Neural cell (in vitro differentiated cells): Measurements from ENCODE around the gene AFF3. TPM values are rescaled to one million over a fixed set of nuclear protein-coding genes. Genes with fewer than 3 reads are reported as not detected.

ENCODE experiments used
- H2AFZ ChIP-seq: fragments of 200-600, 300-800 bp; sonication (generic), shearing (Covaris generic); 2 replicates; pipeline ENCODE4 v1.6.0; 2014; ENCODE audit warnings: low read depth, mild to moderate bottlenecking, antibody characterized with exemption, low read length, moderate library complexity
- H3F3A ChIP-seq: fragments of 200-600 bp; shearing (Covaris generic); 2 replicates; pipeline ENCODE4 v1.6.1; 2016; ENCODE audit warnings: mild to moderate bottlenecking, moderate library complexity, mixed read lengths, antibody characterized with exemption, low read length; ENCODE audit not compliant: insufficient read depth, poor library complexity, severe bottlenecking
- H3K27ac ChIP-seq: fragments of 200-600, 300-800 bp; sonication (generic), shearing (Covaris generic); 2 replicates; pipeline ENCODE4 v1.5.1; 2014; ENCODE audit warnings: mild to moderate bottlenecking, low read length, moderate library complexity
- H3K27me3 ChIP-seq: fragments of 300-800, 200-600 bp; sonication (generic), shearing (Covaris generic); 2 replicates; pipeline ENCODE4 v1.6.0; 2014; ENCODE audit warnings: mild to moderate bottlenecking, low read depth, low read length, moderate library complexity; ENCODE audit not compliant: insufficient read depth
- H3K36me3 ChIP-seq: fragments of 300-800, 200-600 bp; sonication (generic), shearing (Covaris generic); 2 replicates; pipeline ENCODE4 v1.5.1; 2014; ENCODE audit warnings: mild to moderate bottlenecking, antibody characterized with exemption, low read length, moderate library complexity; ENCODE audit not compliant: insufficient read depth
- H3K4me2 ChIP-seq: fragments of 300-800, 200-600 bp; sonication (generic), shearing (Covaris generic); 2 replicates; pipeline ENCODE4 v1.6.0; 2014; ENCODE audit warnings: mild to moderate bottlenecking, low read length
- H3K4me3 ChIP-seq: fragments of 300-800, 200-600 bp; sonication (generic), shearing (Covaris generic); 2 replicates; pipeline ENCODE4 v1.5.1; 2014; ENCODE audit warnings: mild to moderate bottlenecking, low read length, moderate library complexity
- H3K79me2 ChIP-seq: fragments of 200-600 bp; shearing (Covaris generic); replicated peaks from 2 replicates; pipeline ENCODE4 v1.6.0; 2014; ENCODE audit warnings: mild to moderate bottlenecking, low read length, moderate library complexity; ENCODE audit not compliant: insufficient read depth
- H3K9ac ChIP-seq: fragments of 300-800, 200-600 bp; sonication (generic), shearing (Covaris generic); 2 replicates; pipeline ENCODE4 v1.6.1; 2016; ENCODE audit warnings: mild to moderate bottlenecking, low read length, mixed read lengths
- H3K9me2 ChIP-seq: fragments of 200-600 bp; shearing (Covaris generic); 2 replicates; pipeline ENCODE4 v1.6.1; 2016; ENCODE audit warnings: mild to moderate bottlenecking, low read length, mixed read lengths; ENCODE audit not compliant: insufficient read depth
- H3K9me3 ChIP-seq: fragments of 200-600, 300-800 bp; sonication (generic), shearing (Covaris generic); 2 replicates; pipeline ENCODE4 v1.6.1; 2016; ENCODE audit warnings: mild to moderate bottlenecking, mixed run types, low read length, moderate library complexity, mixed read lengths
- H4K20me1 ChIP-seq: fragments of 200-600 bp; shearing (Covaris generic); 2 replicates; pipeline ENCODE4 v1.6.1; 2016; ENCODE audit warnings: mild to moderate bottlenecking, mixed run types; ENCODE audit not compliant: insufficient read depth
- EP300 ChIP-seq: fragments of 450-650 bp; conservative IDR thresholded peaks from 2 replicates; pipeline ENCODE4 v1.6.1; 2014; ENCODE audit warnings: antibody characterized with exemption, mild to moderate bottlenecking, moderate library complexity; ENCODE audit not compliant: poor library complexity, severe bottlenecking
- EZH2 ChIP-seq: fragments of 200-600, 300-800 bp; shearing (Covaris generic), sonication (generic); IDR thresholded peaks from 2 replicates; pipeline ENCODE4 v1.6.1; 2014; ENCODE audit warnings: antibody characterized with exemption, low read length, borderline replicate concordance, mild to moderate bottlenecking; ENCODE audit not compliant: insufficient read depth, poor library complexity, severe bottlenecking
- MXI1 ChIP-seq: fragments of 450-650 bp; conservative IDR thresholded peaks from 2 replicates; pipeline ENCODE4 v1.6.1; 2014; ENCODE audit warnings: antibody characterized with exemption, mild to moderate bottlenecking; ENCODE audit not compliant: poor library complexity, severe bottlenecking
- POLR2AphosphoS5 ChIP-seq: IDR thresholded peaks from 2 replicates; pipeline ENCODE4 v1.6.1; 2012
- RAD21 ChIP-seq: fragments of 450-650 bp; conservative IDR thresholded peaks from 2 replicates; pipeline ENCODE4 v1.6.1; 2014; ENCODE audit warnings: antibody characterized with exemption, mild to moderate bottlenecking, moderate library complexity
- REST ChIP-seq: IDR thresholded peaks from 2 replicates; pipeline ENCODE4 v1.6.1; 2012; ENCODE audit warnings: borderline replicate concordance
- SMC3 ChIP-seq: fragments of 450-650 bp; conservative IDR thresholded peaks from 2 replicates; pipeline ENCODE4 v1.6.1; 2014; ENCODE audit warnings: antibody characterized with exemption, mild to moderate bottlenecking, moderate library complexity; ENCODE audit not compliant: poor library complexity
- TAF1 ChIP-seq: IDR thresholded peaks from 2 replicates; pipeline ENCODE4 v1.6.1; 2012; ENCODE audit warnings: low read depth
- polyA plus RNA-seq: library from polyadenylated mRNA; depleted of rRNA; stranded (reverse); fragments of >200 nt; gene quantifications from 2 replicates; pipeline ENCODE4 v1.2.3, GENCODE V29; 2014
- TF ChIP-seq, protein P1 (sequence below): fragments of 450-650 bp; IDR thresholded peaks from 2 replicates; pipeline ENCODE4 v1.5.1; 2014; ENCODE audit warnings: antibody characterized with exemption, mild to moderate bottlenecking, moderate library complexity; ENCODE audit not compliant: poor library complexity, severe bottlenecking

The AFF3 gene
- polyA plus RNA-seq, 1 donor from 2014 or later, result 5.1 TPM

GRCh38 chr2:100053087-100053885 lies 89.1 kb downstream of the AFF3 start:
- Histone ChIP-seq H3K27me3 (no peaks in the 10 kb centered on the region), H3K4me3 (no peak overlapping the region), H3F3A (no peaks in the 10 kb centered on the region), H3K9me2 (no peaks in the 10 kb centered on the region), H3K27ac (no peak overlapping the region), H3K79me2 (no peaks in the 10 kb centered on the region), H3K9me3 (no peaks in the 10 kb centered on the region), H4K20me1 (no peaks in the 10 kb centered on the region), H2AFZ (no peak overlapping the region), H3K36me3 (no peaks in the 10 kb centered on the region), H3K4me2 (no peak overlapping the region), H3K9ac (no peak overlapping the region)
- TF ChIP-seq MXI1, result no peak

DNA sequence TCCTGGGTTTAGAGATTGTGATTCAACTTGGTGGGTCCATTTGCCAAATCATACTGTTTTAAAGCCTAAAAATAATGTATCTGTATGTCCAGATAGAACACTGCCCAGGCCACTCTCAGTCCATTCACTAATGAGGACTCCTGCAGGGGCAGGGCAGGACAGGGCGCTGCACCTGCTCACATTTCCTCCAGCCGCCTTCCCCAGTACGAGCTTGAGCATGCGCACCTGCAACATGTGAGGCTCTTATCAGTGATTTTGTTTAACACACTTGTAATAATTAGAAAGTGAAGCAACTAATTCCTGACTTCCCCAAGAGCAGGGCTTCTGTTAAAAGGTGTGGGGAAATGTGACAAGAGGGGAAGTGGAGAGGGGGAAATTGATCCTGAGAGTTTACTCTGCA lies 89.7 kb downstream of the AFF3 start:
- no peaks in the 10 kb centered on the region for H3K27me3 ChIP-seq
- no peaks in the 10 kb centered on the region for H3F3A ChIP-seq
- no peak overlapping the region for H3K4me2 ChIP-seq
- H3K79me2 ChIP-seq, result no peaks in the 10 kb centered on the region
- H3K9ac ChIP-seq, result no peak overlapping the region
- H3K36me3 ChIP-seq, result no peaks in the 10 kb centered on the region
- no peak overlapping the region for H3K4me3 ChIP-seq
- H4K20me1 ChIP-seq, result no peaks in the 10 kb centered on the region
- no peak overlapping the region for H2AFZ ChIP-seq
- H3K27ac ChIP-seq, result no peak overlapping the region
- H3K9me2 ChIP-seq, result no peaks in the 10 kb centered on the region
- TF ChIP-seq TAF1 (no peak), RAD21 (no peak), POLR2AphosphoS5 (no peak), EZH2 (no peak), MXI1 (no peak), SMC3 (no peak), REST (no peak), EP300 (no peak)
- TF ChIP-seq, protein P1, sequence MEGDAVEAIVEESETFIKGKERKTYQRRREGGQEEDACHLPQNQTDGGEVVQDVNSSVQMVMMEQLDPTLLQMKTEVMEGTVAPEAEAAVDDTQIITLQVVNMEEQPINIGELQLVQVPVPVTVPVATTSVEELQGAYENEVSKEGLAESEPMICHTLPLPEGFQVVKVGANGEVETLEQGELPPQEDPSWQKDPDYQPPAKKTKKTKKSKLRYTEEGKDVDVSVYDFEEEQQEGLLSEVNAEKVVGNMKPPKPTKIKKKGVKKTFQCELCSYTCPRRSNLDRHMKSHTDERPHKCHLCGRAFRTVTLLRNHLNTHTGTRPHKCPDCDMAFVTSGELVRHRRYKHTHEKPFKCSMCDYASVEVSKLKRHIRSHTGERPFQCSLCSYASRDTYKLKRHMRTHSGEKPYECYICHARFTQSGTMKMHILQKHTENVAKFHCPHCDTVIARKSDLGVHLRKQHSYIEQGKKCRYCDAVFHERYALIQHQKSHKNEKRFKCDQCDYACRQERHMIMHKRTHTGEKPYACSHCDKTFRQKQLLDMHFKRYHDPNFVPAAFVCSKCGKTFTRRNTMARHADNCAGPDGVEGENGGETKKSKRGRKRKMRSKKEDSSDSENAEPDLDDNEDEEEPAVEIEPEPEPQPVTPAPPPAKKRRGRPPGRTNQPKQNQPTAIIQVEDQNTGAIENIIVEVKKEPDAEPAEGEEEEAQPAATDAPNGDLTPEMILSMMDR, result no peak
- H3K9me3 ChIP-seq, result no peaks in the 10 kb centered on the region
